Prostate gland (tissue), 2 donors: ENCODE data around the gene BNC2. TPM values are rescaled to one million over a fixed set of nuclear protein-coding genes. Genes with fewer than 3 reads are reported as not detected.

ENCODE experiments used
- DNase-seq: peaks from one replicate; pipeline ENCODE4 v3.0.0-alpha.2; 2019; ENCODE audit warnings: low spot score
- H3K27ac ChIP-seq, 2 donors: fragments of 200-600 bp; sonication (generic); 2 replicates each; pipeline ENCODE4 v1.5.1; 2017 to 2019
- H3K27me3 ChIP-seq: fragments of 200-600 bp; sonication (generic); replicated peaks from 2 replicates; pipeline ENCODE4 v1.5.1; 2019; ENCODE audit not compliant: insufficient read depth
- H3K36me3 ChIP-seq, 2 donors: fragments of 200-600 bp; sonication (generic); 1 replicate in 1 of 2; 2 replicates in 1 of 2; pipeline versions ENCODE4 v1.5.1 to v1.8.1; 2017 to 2019
- H3K4me1 ChIP-seq: fragments of 200-600 bp; sonication (generic); replicated peaks from 2 replicates; pipeline ENCODE4 v1.5.1; 2019
- H3K4me3 ChIP-seq, 2 donors: fragments of 200-600 bp; sonication (generic); 2 replicates each; pipeline ENCODE4 v1.5.1; 2017 to 2019
- H3K9me3 ChIP-seq: fragments of 200-600 bp; sonication (generic); 2 replicates; pipeline ENCODE4 v1.5.1; 2017
- CTCF ChIP-seq, 4 experiments: fragments of 200-600 bp in 2 of 4; fragments of 450-650 bp in 2 of 4; sonication (generic) in 2 of 4; IDR thresholded peaks; 1 replicate in 3 of 4; 2 replicates in 1 of 4; pipeline ENCODE4 v1.5.1; 2016 to 2019; ENCODE audit warnings: antibody characterized with exemption in 4 of 4, mild to moderate bottlenecking in 2 of 4, moderate library complexity in 2 of 4
- POLR2A ChIP-seq: fragments of 450-650 bp; IDR thresholded peaks from one replicate; pipeline ENCODE4 v1.6.1; 2016; ENCODE audit warnings: antibody characterized with exemption, mild to moderate bottlenecking
- POLR2AphosphoS5 ChIP-seq: sonication (generic); formaldehyde crosslinking; IDR thresholded peaks from one replicate; pipeline ENCODE4 v1.6.1; 2017; ENCODE audit warnings: antibody characterized with exemption
- WGBS: methylation state at CpG from one replicate; pipeline ENCODE4 v1.1.5; 2018; 5-methylcytosine and 5-hydroxymethylcytosine counted together
- intact Hi-C: fragments of 100-400 bp; cut with DNase I; formaldehyde crosslinking; loops from one replicate; pipeline ENCODE4 v1.14.2; 2022
- total RNA-seq, 2 donors: library from RNA; depleted of rRNA; stranded (reverse); fragments of >200 nt; gene quantifications; one replicate each; pipeline ENCODE4 v1.1.0, GENCODE V29; 2016

BNC2 gene
- total RNA-seq, 2 donors from 2014 or later: 4.9 to 37.2 TPM

GRCh38 chr9:16613051-16613450 lies 257.4 kb downstream of the BNC2 start:
- DNase-seq: no peak
- Histone ChIP-seq H3K27ac (no peak overlapping the region), H3K36me3 (no peaks in the 10 kb centered on the region), H3K9me3 (no peaks in the 10 kb centered on the region), H3K4me1 (no peaks in the 10 kb centered on the region), H3K27me3 (no peaks in the 10 kb centered on the region), H3K4me3 (no peak overlapping the region)
- intact Hi-C loops: no loop called here
- TF ChIP-seq POLR2A (no peak), POLR2AphosphoS5 (no peak)
- WGBS: 93% methylated on average over 1 of the region's 1 CpG

DNA sequence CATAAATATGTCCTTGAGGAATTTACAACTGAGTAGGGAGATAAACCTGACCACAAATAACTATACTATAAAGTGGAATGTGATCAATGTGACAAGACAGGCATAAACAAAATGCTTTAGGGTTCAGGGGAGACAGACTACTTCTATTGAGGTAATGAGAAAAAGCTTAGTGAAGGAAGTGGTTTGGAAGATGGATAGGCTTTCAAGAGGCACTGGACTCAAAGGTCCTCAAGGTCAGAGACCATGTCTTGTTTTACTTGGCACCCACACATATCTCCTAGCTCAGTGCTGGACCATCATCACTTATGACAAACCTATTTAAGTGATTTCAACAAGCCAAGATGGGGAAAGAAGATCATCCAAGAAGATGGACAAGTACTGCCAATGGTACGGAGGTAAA lies 257.8 kb downstream of the BNC2 start:
- no peaks in the 10 kb centered on the region for H3K9me3 ChIP-seq
- no peak for TF ChIP-seq POLR2AphosphoS5
- TF ChIP-seq POLR2A: no peak
- no peak for TF ChIP-seq CTCF (IDR thresholded peaks at IDR 0.05)
- H3K4me3 ChIP-seq: no peak overlapping the region
- DNase-seq: no peak
- intact Hi-C loops: no loop called here
- H3K36me3 ChIP-seq: no peaks in the 10 kb centered on the region
- WGBS: 97% methylated on average over 1 of the region's 1 CpG
- no peak overlapping the region for H3K27ac ChIP-seq
- no peaks in the 10 kb centered on the region for H3K4me1 ChIP-seq
- H3K27me3 ChIP-seq: no peaks in the 10 kb centered on the region

DNA sequence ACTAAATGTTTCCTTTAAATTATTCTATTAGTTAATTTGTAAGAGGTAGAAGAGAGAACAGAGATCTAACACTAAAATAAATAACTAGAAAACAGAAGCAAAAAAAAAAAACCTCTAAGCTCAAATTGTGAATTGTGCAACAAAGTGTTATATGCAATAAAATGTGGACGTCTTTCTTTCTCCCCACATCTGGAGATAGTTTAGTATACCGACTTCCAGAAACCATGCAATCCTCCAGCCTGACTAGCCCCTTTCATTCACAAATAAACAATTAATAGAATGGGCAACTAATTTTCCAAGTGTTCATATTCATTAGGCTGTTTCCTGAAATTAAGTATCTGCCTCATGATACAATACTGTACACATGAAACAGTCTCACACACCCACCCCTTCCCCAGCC lies 258.5 kb downstream of the BNC2 start:
- intact Hi-C loops: no loop called here
- Histone ChIP-seq H3K9me3 (no peaks in the 10 kb centered on the region), H3K4me1 (no peaks in the 10 kb centered on the region), H3K36me3 (no peaks in the 10 kb centered on the region), H3K27me3 (no peaks in the 10 kb centered on the region), H3K27ac (no peak overlapping the region), H3K4me3 (no peak overlapping the region)
- no peak for TF ChIP-seq CTCF (IDR thresholded peaks at IDR 0.05)
- TF ChIP-seq POLR2AphosphoS5: no peak
- no peak for TF ChIP-seq POLR2A
- 63% methylated on average over 2 of the region's 2 CpGs for WGBS
- DNase-seq: no peak

- no peak overlapping the region for H3K4me3 ChIP-seq
- TF ChIP-seq POLR2AphosphoS5 (no peak), CTCF (IDR thresholded peaks at IDR 0.05) (no peak)
- no peaks in the 10 kb centered on the region for H3K9me3 ChIP-seq
- intact Hi-C loops: no loop called here
- WGBS: 62% methylated on average over 4 of the region's 4 CpGs
- no peaks in the 10 kb centered on the region for H3K36me3 ChIP-seq
- no peaks in the 10 kb centered on the region for H3K27me3 ChIP-seq
- no peak overlapping the region for H3K27ac ChIP-seq
- H3K4me1 ChIP-seq: no peaks in the 10 kb centered on the region
- no peak for DNase-seq
Measured at GRCh38 chr9:16611001-16611400, 259.5 kb downstream of the BNC2 start.

- 58% methylated on average over 3 of the region's 3 CpGs for WGBS
- intact Hi-C loops: no loop called here
Measured at GRCh38 chr9:16610538-16610937, 259.9 kb downstream of the BNC2 start.

More at GRCh38 chr9:16610538-16610937, 259.9 kb downstream of the BNC2 start:
- TF ChIP-seq POLR2AphosphoS5 (no peak), CTCF (IDR thresholded peaks at IDR 0.05) (no peak), POLR2A (no peak)
- no peak overlapping the region for H3K27ac ChIP-seq
- H3K4me1 ChIP-seq: no peaks in the 10 kb centered on the region
- H3K27me3 ChIP-seq: no peaks in the 10 kb centered on the region
- no peak overlapping the region for H3K4me3 ChIP-seq
- H3K9me3 ChIP-seq: no peaks in the 10 kb centered on the region
- H3K36me3 ChIP-seq: no peaks in the 10 kb centered on the region
- DNase-seq: no peak
